Esophagus squamous epithelium (tissue), 5 donors: ENCODE results near the gene WNT1. TPM values are rescaled to one million over a fixed set of nuclear protein-coding genes. Genes with fewer than 3 reads are reported as not detected.

ENCODE experiments used
- DNase-seq: peaks from one replicate; lab custom pipeline; 2025; lab: John Stamatoyannopoulos, UW
- H3K27ac ChIP-seq, 4 donors: fragments of 200-600 bp; sonication (generic); one replicate each; pipeline ENCODE4 v1.5.1; 2016 to 2019; ENCODE audit warnings: mild to moderate bottlenecking in 1 of 4
- H3K27me3 ChIP-seq, 4 donors: fragments of 200-600 bp; sonication (generic); 1 replicate in 3 of 4; 2 replicates in 1 of 4; pipeline versions ENCODE4 v1.5.1 to v1.6.0; 2017 to 2021; ENCODE audit warnings: antibody characterized with exemption in 1 of 4
- H3K36me3 ChIP-seq, 3 donors: fragments of 200-600 bp; sonication (generic); one replicate each; pipeline ENCODE4 v1.5.1; 2016 to 2019
- H3K4me1 ChIP-seq, 3 donors: fragments of 200-600 bp; sonication (generic); one replicate each; pipeline ENCODE4 v1.5.1; 2017 to 2019
- H3K4me3 ChIP-seq, 4 donors: fragments of 200-600 bp; sonication (generic); 1 replicate in 3 of 4; 2 replicates in 1 of 4; pipeline ENCODE4 v1.5.1; 2016 to 2019; ENCODE audit warnings: mild to moderate bottlenecking in 2 of 4, moderate library complexity in 1 of 4
- H3K9me3 ChIP-seq, 3 donors: fragments of 200-600 bp; sonication (generic); one replicate each; pipeline ENCODE4 v1.5.1; 2016 to 2019
- POLR2A ChIP-seq, 4 donors: fragments of 450-650 bp; IDR thresholded peaks; one replicate each; pipeline ENCODE4 v1.6.1; 2017; ENCODE audit warnings: antibody characterized with exemption in 4 of 4, mild to moderate bottlenecking in 4 of 4, moderate library complexity in 3 of 4
- WGBS, 2 donors: methylation state at CpG; one replicate each; pipeline ENCODE4 v1.1.5; 2018; 5-methylcytosine and 5-hydroxymethylcytosine counted together
- intact Hi-C: fragments of 100-400 bp; cut with DNase I; formaldehyde crosslinking; loops from one replicate; pipeline ENCODE4 v1.15.0; 2022
- total RNA-seq, 4 donors: library from RNA; depleted of rRNA; stranded (reverse); fragments of >200 nt; gene quantifications; one replicate each; pipeline ENCODE4 v1.1.0, GENCODE V29; 2016
- TF ChIP-seq, protein P1 (sequence below), 6 experiments: fragments of 450-650 bp in 4 of 6; fragments of 200-600 bp in 2 of 6; sonication (generic) in 2 of 6; IDR thresholded peaks; one replicate each; pipeline ENCODE4 v1.5.1; 2016 to 2019; ENCODE audit warnings: antibody characterized with exemption in 6 of 6, mild to moderate bottlenecking in 4 of 6, moderate library complexity in 4 of 6
- donor health status: DM: yes; HTN: yes; CAD: no.

Gene WNT1
- total RNA-seq, 4 donors from 2014 or later: 0.41 TPM; not detected in 3

DNA sequence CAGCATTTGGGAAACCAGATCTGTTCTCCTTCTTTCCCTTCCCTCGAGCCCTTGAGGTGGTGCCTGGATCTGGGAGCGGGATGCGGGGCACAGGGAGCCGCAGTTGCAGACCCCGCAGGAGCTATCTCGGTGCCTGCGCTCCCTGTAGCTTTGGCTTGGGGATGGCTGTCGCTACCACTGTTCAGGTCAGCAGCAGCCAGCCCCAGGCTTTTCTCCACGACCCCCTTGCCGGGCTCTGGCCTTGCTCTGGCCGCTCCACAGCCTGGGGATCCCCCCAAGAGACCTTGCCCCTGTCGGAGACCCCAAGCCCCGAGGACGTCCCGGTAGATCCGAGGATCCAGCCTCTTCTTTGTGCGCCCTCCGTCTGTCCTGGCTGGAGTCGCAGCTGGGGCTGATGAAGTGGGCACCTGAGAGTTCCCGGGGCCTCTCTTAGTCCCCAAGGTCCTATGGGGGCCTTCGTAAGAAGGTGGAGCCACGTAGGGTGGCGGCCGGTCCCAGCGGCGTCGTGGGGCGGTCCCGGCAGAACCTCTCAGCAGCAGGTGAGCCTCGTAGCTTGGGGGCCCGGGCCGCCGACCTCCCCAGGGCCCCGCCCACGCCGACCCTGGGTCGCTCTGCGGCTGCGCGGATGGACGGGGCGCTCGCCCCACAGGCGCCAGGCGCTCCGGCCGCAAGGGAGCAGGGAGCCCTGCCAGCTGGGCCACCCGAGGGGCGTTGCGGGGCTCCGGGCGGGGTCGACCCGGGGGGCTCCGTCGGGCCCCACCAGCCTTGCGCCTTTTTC is 19.8 kb downstream of the WNT1 start:
- H3K9me3 ChIP-seq: no peaks in the 10 kb centered on the region
- H3K36me3 ChIP-seq: peaks cover 8 to 27% (median 18%) of the 10 kb centered on the region in 3 donors
- intact Hi-C loops: no loop called here
- DNase-seq: no peak
- H3K27me3 ChIP-seq: peaks cover 0 to 100% (median 7%) of the 10 kb centered on the region in 4 donors
- WGBS, 2 donors: 0 to 13% methylated on average over 3 of the region's 57 CpGs
- H3K27ac ChIP-seq: no peak overlapping the region
- H3K4me1 ChIP-seq: peaks cover 32 to 55% (median 35%) of the 10 kb centered on the region in 3 donors
- peak overlapping the region; percentile 36 to 66 (median 46) for H3K4me3 ChIP-seq
- TF ChIP-seq, protein P1, sequence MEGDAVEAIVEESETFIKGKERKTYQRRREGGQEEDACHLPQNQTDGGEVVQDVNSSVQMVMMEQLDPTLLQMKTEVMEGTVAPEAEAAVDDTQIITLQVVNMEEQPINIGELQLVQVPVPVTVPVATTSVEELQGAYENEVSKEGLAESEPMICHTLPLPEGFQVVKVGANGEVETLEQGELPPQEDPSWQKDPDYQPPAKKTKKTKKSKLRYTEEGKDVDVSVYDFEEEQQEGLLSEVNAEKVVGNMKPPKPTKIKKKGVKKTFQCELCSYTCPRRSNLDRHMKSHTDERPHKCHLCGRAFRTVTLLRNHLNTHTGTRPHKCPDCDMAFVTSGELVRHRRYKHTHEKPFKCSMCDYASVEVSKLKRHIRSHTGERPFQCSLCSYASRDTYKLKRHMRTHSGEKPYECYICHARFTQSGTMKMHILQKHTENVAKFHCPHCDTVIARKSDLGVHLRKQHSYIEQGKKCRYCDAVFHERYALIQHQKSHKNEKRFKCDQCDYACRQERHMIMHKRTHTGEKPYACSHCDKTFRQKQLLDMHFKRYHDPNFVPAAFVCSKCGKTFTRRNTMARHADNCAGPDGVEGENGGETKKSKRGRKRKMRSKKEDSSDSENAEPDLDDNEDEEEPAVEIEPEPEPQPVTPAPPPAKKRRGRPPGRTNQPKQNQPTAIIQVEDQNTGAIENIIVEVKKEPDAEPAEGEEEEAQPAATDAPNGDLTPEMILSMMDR (IDR thresholded peaks at IDR 0.05): no peak
- peak in 1 of 4 donors; percentile 24 for TF ChIP-seq POLR2A (IDR thresholded peaks at IDR 0.05)

DNA sequence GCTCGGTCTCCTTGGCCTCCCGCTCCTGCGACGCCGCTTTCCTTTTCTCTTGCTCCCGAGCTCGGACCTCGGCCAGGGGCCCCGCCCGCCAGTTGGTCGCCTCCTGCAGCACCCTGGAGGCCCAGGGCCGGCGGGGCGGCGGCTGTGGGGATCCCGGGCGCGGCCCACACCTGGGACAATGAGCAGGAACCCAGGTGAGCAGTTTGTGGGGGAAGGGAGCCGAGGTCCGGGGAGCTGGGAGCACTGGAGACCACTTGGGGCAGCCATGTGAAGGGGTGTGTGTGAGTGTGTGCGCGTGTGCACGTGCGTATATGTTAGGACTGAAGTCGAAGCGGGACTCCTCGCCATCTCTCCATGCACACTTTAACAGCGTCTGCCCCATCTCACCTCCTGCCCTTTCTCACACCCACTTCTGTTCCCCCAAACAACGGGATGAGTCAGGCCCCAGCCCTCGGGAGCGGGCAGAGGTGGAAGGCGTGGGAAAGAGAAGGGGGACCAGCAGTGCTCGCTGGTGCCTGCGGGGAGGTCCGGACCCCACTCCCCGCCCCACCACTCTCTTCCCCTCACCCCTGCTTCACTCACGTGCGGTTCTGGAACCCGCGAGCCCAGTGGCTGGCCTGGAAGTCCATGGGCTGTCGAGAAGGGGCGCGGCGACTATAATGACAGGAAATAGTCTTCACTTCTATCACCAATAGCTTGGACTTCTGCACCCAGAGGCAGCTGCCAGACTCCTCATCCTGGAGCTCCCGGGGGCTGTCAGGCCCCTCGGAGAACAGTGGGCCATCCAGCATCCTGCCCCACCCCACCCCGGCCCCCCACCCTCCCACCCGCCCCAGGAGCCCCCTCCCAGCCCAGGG is 20.6 kb downstream of the WNT1 start:
- peak overlapping the region; percentile 36 to 66 (median 46) for H3K4me3 ChIP-seq
- TF ChIP-seq POLR2A (IDR thresholded peaks at IDR 0.05): no peak
- TF ChIP-seq, protein P1 (IDR thresholded peaks at IDR 0.05): no peak
- H3K36me3 ChIP-seq: peaks cover 10 to 35% (median 19%) of the 10 kb centered on the region in 3 donors
- intact Hi-C loops: no loop called here
- no peak overlapping the region for H3K27ac ChIP-seq
- H3K27me3 ChIP-seq: peaks cover 0 to 99% (median 7%) of the 10 kb centered on the region in 4 donors
- no peaks in the 10 kb centered on the region for H3K9me3 ChIP-seq
- DNase-seq: no peak
- 0 to 3% methylated on average over 8 of the region's 48 CpGs for WGBS, 2 donors
- peaks cover 32 to 55% (median 35%) of the 10 kb centered on the region in 3 donors for H3K4me1 ChIP-seq

DNA sequence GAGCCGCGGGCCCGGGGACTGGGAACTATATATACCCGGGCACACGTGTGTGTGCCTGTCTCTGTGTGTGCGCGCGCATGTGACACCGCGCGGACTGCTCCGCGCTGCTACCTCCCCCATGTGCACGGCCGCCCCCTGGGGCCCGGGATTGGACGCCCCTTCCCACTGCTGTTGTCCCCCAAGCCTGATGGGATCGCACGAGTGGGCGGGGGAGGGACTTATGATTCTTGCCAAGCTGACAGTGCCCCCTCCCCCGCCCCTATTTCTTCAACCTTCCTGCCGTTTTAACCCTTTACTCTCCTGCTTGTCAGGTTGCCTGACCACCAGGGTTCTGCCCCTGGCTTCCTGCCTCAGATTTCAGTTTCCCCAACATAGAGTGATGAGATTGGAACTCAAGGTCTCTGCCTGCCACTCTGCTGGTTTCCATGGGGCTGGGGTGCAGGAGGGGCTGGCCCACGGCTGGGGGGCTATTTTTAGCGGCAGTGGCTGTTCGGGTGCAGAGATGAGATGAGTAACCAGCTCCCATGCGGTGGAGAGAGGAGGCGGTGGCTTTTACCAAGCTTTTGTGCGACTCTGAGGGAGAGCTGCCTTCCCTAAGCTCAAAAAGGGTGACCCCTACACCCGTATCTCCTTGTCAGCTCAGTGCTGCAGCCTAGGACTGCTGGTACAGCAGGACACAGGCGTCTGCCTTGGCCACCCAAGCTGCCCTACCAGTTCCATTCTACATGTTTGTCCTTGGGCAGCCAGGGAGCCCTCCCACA is 21.4 kb downstream of the WNT1 start, which contains the start of gene DDN:
DDN (minus strand) TSS at position 5 of the 761 bp plus-strand sequence. CDS start 88 bp downstream, outside the sequence.
- H3K4me1 ChIP-seq: peaks cover 32 to 53% (median 35%) of the 10 kb centered on the region in 3 donors
- H3K27ac ChIP-seq: no peak within 1 kb of the TSS
- 0 to 14% methylated on average over 5 to 8 of the region's 30 CpGs for WGBS, 2 donors
- H3K27me3 ChIP-seq: peaks cover 0 to 95% (median 4%) of the 10 kb centered on the region in 4 donors
- peaks cover 19 to 43% (median 22%) of the 10 kb centered on the region in 3 donors for H3K36me3 ChIP-seq
- H3K4me3 ChIP-seq: peak within 1 kb of the TSS; percentile 36 to 66 (median 46)
- DNase-seq: no peak
- no peaks in the 10 kb centered on the region for H3K9me3 ChIP-seq
- TF ChIP-seq, protein P1 (IDR thresholded peaks at IDR 0.05): no peak
- TF ChIP-seq POLR2A (IDR thresholded peaks at IDR 0.05): no peak
- intact Hi-C loops: no loop called here

DNA sequence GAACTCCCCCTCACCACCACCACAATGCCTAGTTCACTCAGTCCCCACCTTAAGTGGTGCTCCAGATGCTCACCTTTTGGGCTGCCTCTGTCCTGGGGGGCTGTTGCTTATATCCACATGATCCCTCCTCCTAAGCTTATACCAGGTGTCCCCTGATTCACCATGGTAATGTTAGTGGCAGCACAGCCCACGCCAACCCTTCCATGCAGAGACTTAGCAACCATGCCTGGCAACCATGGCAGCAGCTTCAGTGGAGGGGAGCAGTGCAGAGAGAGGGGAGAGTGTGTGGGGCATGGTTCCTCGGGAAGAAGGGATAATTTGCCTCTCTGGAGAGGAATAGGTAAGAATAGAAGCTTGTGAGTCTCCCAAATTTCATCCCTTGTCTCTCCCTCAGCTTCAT is 22.2 kb downstream of the WNT1 start:
- no peak overlapping the region for H3K4me3 ChIP-seq
- peaks cover 0 to 87% (median 0%) of the 10 kb centered on the region in 4 donors for H3K27me3 ChIP-seq
- no peak for TF ChIP-seq POLR2A (IDR thresholded peaks at IDR 0.05)
- TF ChIP-seq, protein P1 (IDR thresholded peaks at IDR 0.05): no peak
- intact Hi-C loops: no loop called here
- WGBS, 2 donors: 70 to 86% methylated on average over 1 of the region's 2 CpGs
- H3K9me3 ChIP-seq: no peaks in the 10 kb centered on the region
- no peak overlapping the region for H3K27ac ChIP-seq
- DNase-seq: no peak
- H3K36me3 ChIP-seq: peaks cover 19 to 51% (median 22%) of the 10 kb centered on the region in 3 donors
- H3K4me1 ChIP-seq: peaks cover 27 to 45% (median 35%) of the 10 kb centered on the region in 3 donors
